IMR-90 (cell line): ENCODE measurements around the gene MYPOP. TPM values are rescaled to one million over a fixed set of nuclear protein-coding genes. Genes with fewer than 3 reads are reported as not detected.

ENCODE experiments used
- ATAC-seq: fragments of 200-7000 bp; cut with Tn5 transposase; 2 replicates; pipeline ENCODE4 v1.9.1; 2020; ENCODE audit warnings: low read depth, mild to moderate bottlenecking, moderate library complexity
- BruUV-seq: library from RNA; stranded (reverse); fragments of 400-500 nt; replicated peaks from 2 replicates; lab custom pipeline; 2021; lab: Mats Ljungman, UMichigan
- CTCF ChIA-PET: fragments of 300-600 bp; formaldehyde crosslinking; extraction: SDS; loops from one replicate; lab custom pipeline; 2021; ENCODE audit warnings: antibody characterized with exemption; lab: Yijun Ruan, JAX
- POLR2A ChIA-PET: fragments of 300-600 bp; sonication (Branson Sonifier 250); formaldehyde crosslinking; loops from one replicate; lab custom pipeline; 2022; ENCODE audit warnings: antibody characterized with exemption; ENCODE audit not compliant: unreplicated experiment; lab: Charles Lee
- DNase-seq: peaks from one replicate; pipeline ENCODE4 v3.0.0; 2013
- H2AFZ ChIP-seq: replicated peaks from 2 replicates; pipeline ENCODE3; 2013; ENCODE audit warnings: low read length, mild to moderate bottlenecking; ENCODE audit not compliant: poor library complexity
- H2AK5ac ChIP-seq: 2 replicates; pipeline ENCODE4 v1.6.1; 2013; ENCODE audit warnings: low read depth, low read length, inconsistent platforms
- H2AK9ac ChIP-seq: replicated peaks from 2 replicates; pipeline ENCODE3; 2013; ENCODE audit warnings: mild to moderate bottlenecking, low read depth, low read length, moderate library complexity; ENCODE audit not compliant: poor library complexity
- H2BK120ac ChIP-seq: 2 replicates; pipeline ENCODE4 v1.6.1; 2013; ENCODE audit warnings: low read depth, low read length, inconsistent platforms
- H2BK15ac ChIP-seq: 3 replicates; pipeline ENCODE4 v1.6.1; 2013; ENCODE audit warnings: low read depth, low read length, inconsistent platforms
- H2BK20ac ChIP-seq: 2 replicates; pipeline ENCODE4 v1.6.1; 2013; ENCODE audit warnings: low read depth, mild to moderate bottlenecking, inconsistent platforms, low read length, moderate library complexity
- H2BK5ac ChIP-seq: 2 replicates; pipeline ENCODE4 v1.6.1; 2013; ENCODE audit warnings: mild to moderate bottlenecking, low read depth, low read length, inconsistent platforms; ENCODE audit not compliant: poor library complexity, severe bottlenecking
- H3K14ac ChIP-seq: replicated peaks from 2 replicates; pipeline ENCODE4 v1.6.1; 2013; ENCODE audit warnings: low read depth, low read length, inconsistent platforms
- H3K18ac ChIP-seq: 2 replicates; pipeline ENCODE4 v1.6.1; 2013; ENCODE audit warnings: low read depth, low read length, control low read depth
- H3K23ac ChIP-seq: 2 replicates; pipeline ENCODE4 v1.6.1; 2013; ENCODE audit warnings: low read depth, low read length, inconsistent platforms
- H3K27ac ChIP-seq: 2 replicates; pipeline ENCODE4 v1.5.1; 2013; ENCODE audit warnings: mild to moderate bottlenecking, control low read depth, low read length; ENCODE audit not compliant: insufficient read depth
- H3K27me3 ChIP-seq: 2 replicates; pipeline ENCODE4 v1.6.1; 2013; ENCODE audit warnings: low read length; ENCODE audit not compliant: control insufficient read depth, insufficient read depth
- H3K36me3 ChIP-seq: 2 replicates; pipeline ENCODE4 v1.6.1; 2013; ENCODE audit warnings: low read length, mixed read lengths; ENCODE audit not compliant: control insufficient read depth, insufficient read depth
- H3K4ac ChIP-seq: 2 replicates; pipeline ENCODE4 v1.6.1; 2013; ENCODE audit warnings: low read depth, low read length, inconsistent platforms
- H3K4me1 ChIP-seq: 2 replicates; pipeline ENCODE4 v1.6.1; 2013; ENCODE audit warnings: low read length, mixed read lengths; ENCODE audit not compliant: control insufficient read depth, insufficient read depth
- H3K4me2 ChIP-seq: 2 replicates; pipeline ENCODE4 v1.6.1; 2013; ENCODE audit warnings: low read depth, mild to moderate bottlenecking, control low read depth, low read length, moderate library complexity
- H3K4me3 ChIP-seq: 2 replicates; pipeline ENCODE4 v1.5.1; 2013; ENCODE audit warnings: low read depth, mild to moderate bottlenecking, control low read depth, low read length, moderate library complexity; ENCODE audit not compliant: insufficient read depth
- H3K56ac ChIP-seq: 2 replicates; pipeline ENCODE4 v1.6.1; 2013; ENCODE audit warnings: low read length, inconsistent platforms; ENCODE audit not compliant: insufficient read depth; ENCODE audit errors: extremely low read depth
- H3K79me1 ChIP-seq, 2 experiments: 2 replicates each; pipeline ENCODE4 v1.6.1; 2013; ENCODE audit warnings: low read length in 2 of 2, inconsistent platforms in 1 of 2, low read depth in 1 of 2
- H3K9ac ChIP-seq: 2 replicates; pipeline ENCODE4 v1.6.1; 2013; ENCODE audit warnings: low read depth, low read length, control low read depth
- H3K9me1 ChIP-seq: 2 replicates; pipeline ENCODE4 v1.6.1; 2013; ENCODE audit warnings: low read length, inconsistent platforms; ENCODE audit not compliant: insufficient read depth
- H3K9me3 ChIP-seq: 2 replicates; pipeline ENCODE4 v1.6.1; 2013; ENCODE audit warnings: low read length; ENCODE audit not compliant: control insufficient read depth, insufficient read depth
- H4K20me1 ChIP-seq: 2 replicates; pipeline ENCODE4 v1.6.1; 2013; ENCODE audit warnings: low read length, inconsistent platforms; ENCODE audit not compliant: insufficient read depth
- H4K5ac ChIP-seq: 2 replicates; pipeline ENCODE4 v1.6.1; 2013; ENCODE audit warnings: mild to moderate bottlenecking, low read depth, low read length, control low read depth
- H4K8ac ChIP-seq, 2 experiments: 2 replicates each; pipeline ENCODE4 v1.6.1; 2013; ENCODE audit warnings: low read depth in 2 of 2, low read length in 2 of 2, control low read depth in 1 of 2, inconsistent platforms in 1 of 2
- H4K91ac ChIP-seq: 2 replicates; pipeline ENCODE4 v1.6.1; 2013; ENCODE audit warnings: low read depth, low read length, inconsistent platforms; ENCODE audit not compliant: insufficient read depth
- BHLHE40 ChIP-seq: fragments of 150-350 bp; IDR thresholded peaks from 2 replicates; pipeline ENCODE4 v1.6.1; 2016; ENCODE audit warnings: mild to moderate bottlenecking, low read depth, low read length
- CEBPB ChIP-seq: IDR thresholded peaks from 2 replicates; pipeline ENCODE4 v1.6.1; 2012; ENCODE audit warnings: low read depth, low read length, improper control_type of control experiment
- ELK1 ChIP-seq: fragments of 150-350 bp; IDR thresholded peaks from 2 replicates; pipeline ENCODE4 v1.6.1; 2016; ENCODE audit warnings: low read depth, mild to moderate bottlenecking, low read length, moderate library complexity, borderline replicate concordance
- FOS ChIP-seq: fragments of 150-350 bp; IDR thresholded peaks from 2 replicates; pipeline ENCODE4 v1.6.1; 2016; ENCODE audit warnings: low read depth, low read length
- MAFK ChIP-seq: IDR thresholded peaks from 2 replicates; pipeline ENCODE4 v1.6.1; 2012; ENCODE audit warnings: low read depth, low read length, improper control_type of control experiment
- MAZ ChIP-seq: IDR thresholded peaks from 2 replicates; pipeline ENCODE4 v1.6.1; 2012; ENCODE audit warnings: low read depth, mild to moderate bottlenecking, low read length, improper control_type of control experiment, moderate library complexity, borderline replicate concordance
- POLR2A ChIP-seq: IDR thresholded peaks from 2 replicates; pipeline ENCODE4 v1.6.1; 2012; ENCODE audit warnings: mild to moderate bottlenecking, low read depth, low read length
- RAD21 ChIP-seq: IDR thresholded peaks from 2 replicates; pipeline ENCODE4 v1.6.1; 2012; ENCODE audit warnings: low read length, improper control_type of control experiment
- RCOR1 ChIP-seq: IDR thresholded peaks from 2 replicates; pipeline ENCODE4 v1.6.1; 2012; ENCODE audit warnings: mild to moderate bottlenecking, low read length, improper control_type of control experiment; ENCODE audit not compliant: insufficient replicate concordance
- RFX5 ChIP-seq: IDR thresholded peaks from 2 replicates; pipeline ENCODE4 v1.8.0; 2012; ENCODE audit warnings: low read depth, mild to moderate bottlenecking, low read length, moderate library complexity
- SMC3 ChIP-seq: fragments of 150-350 bp; IDR thresholded peaks from 2 replicates; pipeline ENCODE4 v1.6.1; 2016; ENCODE audit warnings: low read depth, mild to moderate bottlenecking, antibody characterized with exemption, low read length, moderate library complexity
- USF2 ChIP-seq: fragments of 150-350 bp; IDR thresholded peaks from 2 replicates; pipeline ENCODE4 v1.6.1; 2017; ENCODE audit warnings: mild to moderate bottlenecking, antibody characterized with exemption, low read length, low read depth
- WGBS, 2 experiments: methylation state at CpG; one replicate each; pipeline versions ENCODE4 v1.1.5 to v1.1.7; 2013; ENCODE audit warnings: missing lambda C conversion rate in 2 of 2; ENCODE audit not compliant: insufficient read length in 1 of 2; ENCODE audit errors: extremely low coverage in 2 of 2; 5-methylcytosine and 5-hydroxymethylcytosine counted together
- dilution Hi-C: fragments of 300-500 bp; cut with HindIII; formaldehyde crosslinking; loops from one replicate; pipeline ENCODE4 v1.14.3; 2018; ENCODE audit warnings: low sequenced_read_pairs; ENCODE audit not compliant: unreplicated experiment
- in situ Hi-C: fragments of 300-500 bp; cut with MboI; formaldehyde crosslinking; loops from 3 replicates; pipeline ENCODE4 v1.14.3; 2019; ENCODE audit warnings: low sequenced_read_pairs, inconsistent platforms, mixed read lengths
- intact Hi-C: fragments of 100-400 bp; cut with micrococcal nuclease; formaldehyde crosslinking; loops from 2 replicates; pipeline ENCODE4 v1.10.0; 2022
- polyA plus RNA-seq, 3 experiments: library from polyadenylated mRNA; depleted of rRNA; stranded (reverse); fragments of >200 nt; gene quantifications; 2 replicates each; pipeline ENCODE4 v1.2.3, GENCODE V29; 2012; ENCODE audit warnings: low replicate concordance in 1 of 3
- total RNA-seq: library from RNA; depleted of rRNA; stranded (reverse); fragments of >200 nt; gene quantifications from 2 replicates; pipeline ENCODE4 v1.2.3, GENCODE V29; 2012
- TF ChIP-seq, protein P1 (sequence below): conservative IDR thresholded peaks from 2 replicates; pipeline ENCODE4 v1.5.1; 2012; ENCODE audit warnings: mild to moderate bottlenecking, low read depth, low read length, improper control_type of control experiment

Gene MYPOP
- total and polyA plus RNA-seq, 2 of the 4 experiments (the other 2 are of a cell fraction): 0.36 to 2.8 TPM

DNA sequence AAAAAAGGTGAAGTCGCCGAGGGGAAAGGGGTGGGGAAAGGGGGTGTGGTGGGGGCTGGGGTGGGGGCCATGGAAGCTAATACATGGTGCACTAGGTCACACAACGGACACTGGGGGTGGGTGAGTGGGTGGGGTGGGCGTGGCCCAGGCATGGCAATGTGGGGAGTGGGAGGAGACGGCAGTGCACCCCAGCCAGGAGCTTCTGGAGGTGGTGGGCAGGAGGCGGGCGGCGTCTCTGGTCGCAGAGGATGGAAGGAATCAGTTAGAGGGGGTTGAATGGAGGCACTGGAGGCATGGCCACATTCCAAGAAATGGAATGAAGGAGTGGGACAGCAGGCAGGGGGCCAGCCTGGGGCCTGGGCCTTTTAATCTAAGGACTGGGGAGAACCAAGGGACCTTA lies 31.3 kb upstream of the MYPOP start:
- intact Hi-C loops: no loop called here
- Histone ChIP-seq H2AFZ (no peak overlapping the region), H4K91ac (no peak overlapping the region), H3K79me1 (no peaks in the 10 kb centered on the region), H2BK5ac (no peak overlapping the region), H3K9me1 (no peaks in the 10 kb centered on the region), H3K4me1 (no peaks in the 10 kb centered on the region), H4K8ac (no peak overlapping the region), H2BK120ac (no peak overlapping the region), H3K14ac (no peak overlapping the region), H3K9me3 (no peaks in the 10 kb centered on the region; the same call in none of the 2 replicates), H4K5ac (no peak overlapping the region), H4K20me1 (no peaks in the 10 kb centered on the region), H3K4ac (no peak overlapping the region), H3K27me3 (peaks cover 47% of the 10 kb centered on the region), H2BK20ac (no peak overlapping the region), H3K56ac (no peak overlapping the region), H2AK9ac (no peak overlapping the region), H3K18ac (no peak overlapping the region), H3K4me2 (no peak overlapping the region), H3K4me3 (no peak overlapping the region), H3K36me3 (no peaks in the 10 kb centered on the region), H2BK15ac (no peak overlapping the region), H3K9ac (no peak overlapping the region), H2AK5ac (no peak overlapping the region), H3K27ac (no peak overlapping the region), H3K23ac (no peak overlapping the region)
- in situ Hi-C loops: no loop called here
- 70% methylated on average over 2 of the region's 9 CpGs; no CpG with 5 or more reads in 1 of the 2 experiments for WGBS, 2 experiments
- ChIA-PET POLR2A (no interaction called here), CTCF (no interaction called here)
- dilution Hi-C loops: no loop called here
- DNase-seq (no peak), ATAC-seq (no peak)
- no TSS peak for BruUV-seq
- TF ChIP-seq POLR2A (no peak), MAZ (no peak), RFX5 (no peak), RCOR1 (no peak), MAFK (no peak), BHLHE40 (no peak), CEBPB (no peak), SMC3 (no peak), RAD21 (no peak), FOS (no peak), USF2 (no peak), ELK1 (no peak)
- TF ChIP-seq, protein P1, sequence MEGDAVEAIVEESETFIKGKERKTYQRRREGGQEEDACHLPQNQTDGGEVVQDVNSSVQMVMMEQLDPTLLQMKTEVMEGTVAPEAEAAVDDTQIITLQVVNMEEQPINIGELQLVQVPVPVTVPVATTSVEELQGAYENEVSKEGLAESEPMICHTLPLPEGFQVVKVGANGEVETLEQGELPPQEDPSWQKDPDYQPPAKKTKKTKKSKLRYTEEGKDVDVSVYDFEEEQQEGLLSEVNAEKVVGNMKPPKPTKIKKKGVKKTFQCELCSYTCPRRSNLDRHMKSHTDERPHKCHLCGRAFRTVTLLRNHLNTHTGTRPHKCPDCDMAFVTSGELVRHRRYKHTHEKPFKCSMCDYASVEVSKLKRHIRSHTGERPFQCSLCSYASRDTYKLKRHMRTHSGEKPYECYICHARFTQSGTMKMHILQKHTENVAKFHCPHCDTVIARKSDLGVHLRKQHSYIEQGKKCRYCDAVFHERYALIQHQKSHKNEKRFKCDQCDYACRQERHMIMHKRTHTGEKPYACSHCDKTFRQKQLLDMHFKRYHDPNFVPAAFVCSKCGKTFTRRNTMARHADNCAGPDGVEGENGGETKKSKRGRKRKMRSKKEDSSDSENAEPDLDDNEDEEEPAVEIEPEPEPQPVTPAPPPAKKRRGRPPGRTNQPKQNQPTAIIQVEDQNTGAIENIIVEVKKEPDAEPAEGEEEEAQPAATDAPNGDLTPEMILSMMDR: no peak
